Left kidney (tissue), 2 donors: ENCODE measurements around the gene FAR2. TPM values are rescaled to one million over a fixed set of nuclear protein-coding genes. Genes with fewer than 3 reads are reported as not detected.
"Not testable (repeated sequence)": the region's sequence is repeated elsewhere in the genome, so short reads cannot be mapped to it uniquely, and the experiment has no call there.

ENCODE experiments used
- DNase-seq: peaks from one replicate; pipeline ENCODE4 v3.0.0-alpha.2; 2013
- polyA plus RNA-seq: library from polyadenylated mRNA; unstranded; fragments of 120-200 nt; gene quantifications from one replicate; pipeline ENCODE4 v1.2.1, GENCODE V29; 2013; ENCODE audit not compliant: insufficient read length

Gene FAR2
- polyA plus RNA-seq, 1 donor: 42.1 TPM

DNA sequence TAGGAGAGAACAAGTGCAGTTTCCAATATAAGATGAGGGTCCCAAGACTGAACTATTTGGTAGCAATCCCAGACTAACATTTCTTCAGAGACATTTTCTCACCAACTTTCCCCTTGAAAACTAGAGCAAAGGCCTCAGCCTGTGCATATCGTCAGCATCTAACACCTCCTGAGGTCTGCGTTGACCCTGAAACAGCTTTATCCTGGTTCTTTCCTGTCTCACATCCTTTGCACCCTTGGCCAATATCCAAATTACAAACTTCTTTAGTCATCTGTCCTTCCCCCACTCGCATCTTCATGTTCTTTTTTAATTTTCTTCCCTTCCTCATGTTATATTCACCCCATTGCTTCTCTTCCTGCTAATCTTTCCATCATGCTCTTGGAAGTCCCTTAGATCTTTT lies 83.0 kb downstream of the FAR2 start:
- no peak for DNase-seq

DNA sequence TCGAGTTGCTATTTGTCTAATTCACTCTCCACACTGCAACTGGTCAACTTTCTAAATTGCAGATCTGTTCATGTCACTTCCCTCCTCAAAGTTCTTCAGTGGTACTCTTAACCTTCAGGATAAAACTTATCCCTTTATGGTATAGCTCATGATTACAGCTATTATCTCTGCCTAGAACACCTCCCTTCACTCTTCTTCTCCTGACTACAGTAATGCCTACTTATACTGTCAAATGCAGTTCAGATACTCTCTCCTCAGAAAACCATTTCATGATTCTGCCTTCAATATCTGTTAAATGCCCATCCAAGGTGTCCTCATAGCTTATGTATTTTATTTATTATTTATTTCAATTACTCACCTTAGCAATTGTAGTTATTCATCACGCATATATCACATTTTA lies 85.5 kb downstream of the FAR2 start:
- DNase-seq: no peak

DNA sequence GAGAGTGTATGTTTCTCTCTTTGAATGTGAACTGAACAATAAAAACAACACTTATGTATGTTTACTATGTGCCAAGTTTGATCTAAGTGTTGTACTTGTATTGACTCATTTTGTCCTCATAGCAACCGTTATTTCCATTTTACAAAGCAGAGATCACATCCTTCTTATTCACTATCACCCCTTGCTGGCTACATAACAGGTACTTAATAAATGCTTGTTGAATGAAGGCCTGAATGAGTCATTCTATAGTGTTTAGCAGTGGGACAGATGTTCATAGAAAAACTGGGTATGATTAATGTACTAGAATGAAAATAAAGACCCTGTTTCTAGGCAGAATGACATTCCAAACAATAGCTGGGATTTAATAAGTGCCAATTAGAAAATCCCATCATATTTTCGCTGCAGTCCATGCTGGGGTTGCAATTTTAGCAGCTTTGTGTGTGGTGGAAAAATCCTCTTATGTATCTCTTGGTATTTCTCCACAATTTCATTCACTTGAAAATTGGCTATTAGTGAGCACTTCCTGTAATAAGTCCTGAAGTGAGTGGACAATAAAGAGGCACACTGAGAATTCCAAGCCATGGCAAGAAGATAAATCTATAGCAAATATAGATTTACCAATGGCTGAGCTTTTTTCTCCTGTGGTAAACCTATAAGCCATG lies 86.0 kb downstream of the FAR2 start:
- DNase-seq: no peak

DNA sequence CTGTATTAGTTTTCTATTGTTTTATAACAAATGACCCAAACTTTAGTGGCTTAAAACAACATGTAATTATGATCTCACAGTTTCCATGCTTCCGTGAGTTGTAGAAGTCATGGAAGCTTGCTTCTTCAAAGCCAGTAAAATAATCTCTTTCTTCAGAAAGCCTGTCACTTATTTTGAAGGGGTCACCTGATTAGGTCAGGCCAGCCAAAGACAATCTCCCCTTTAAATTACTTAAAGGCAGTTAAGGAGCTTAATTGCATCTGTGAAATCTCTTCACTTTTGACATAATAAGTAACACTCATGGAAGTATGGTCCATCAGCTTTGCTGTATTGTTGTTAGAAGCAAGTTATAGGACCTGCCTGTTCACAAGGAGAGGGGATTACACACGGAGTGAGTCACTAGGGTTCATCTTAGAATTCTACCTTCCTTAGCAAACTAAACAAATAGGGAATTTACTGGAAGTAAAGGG lies 89.8 kb downstream of the FAR2 start:
- no peak for DNase-seq

DNA sequence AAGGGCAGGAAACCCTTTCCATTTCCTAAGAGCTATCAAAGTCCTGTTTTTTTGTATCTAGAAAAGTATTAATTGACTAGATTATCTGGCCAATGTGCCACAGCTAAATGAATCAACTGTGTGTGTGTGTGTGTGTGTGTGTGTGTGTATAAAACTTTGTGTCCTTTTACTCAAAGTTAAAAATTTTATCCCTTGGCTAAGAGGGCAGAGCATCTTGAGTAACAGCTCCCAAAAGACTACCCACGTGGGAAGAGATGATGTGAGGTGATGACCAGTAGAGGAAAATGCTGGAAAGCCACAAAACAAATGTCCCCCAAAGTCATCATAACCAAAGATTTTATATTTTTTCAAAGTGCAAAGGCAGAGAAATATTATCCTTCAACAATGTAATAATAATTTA lies 90.3 kb downstream of the FAR2 start:
- DNase-seq: no peak

DNA sequence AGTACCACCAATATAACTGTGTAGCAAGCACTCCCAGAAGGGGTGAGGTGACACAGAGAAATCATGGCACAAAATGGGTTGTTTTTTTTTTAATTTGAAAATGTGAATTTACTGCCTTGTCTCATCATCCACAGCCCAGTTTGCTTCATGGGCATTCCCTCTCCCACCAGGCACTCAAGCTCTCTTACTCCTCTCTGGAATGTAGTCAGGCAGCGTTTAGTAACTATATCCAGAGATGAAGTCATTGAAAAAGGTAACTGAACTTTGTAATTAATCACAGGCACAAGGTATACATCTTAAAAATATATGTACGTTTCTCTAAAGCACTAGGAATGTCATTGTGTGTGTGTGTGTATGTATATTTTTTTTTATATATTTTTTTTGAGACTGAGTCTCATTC lies 91.4 kb downstream of the FAR2 start:
- DNase-seq: no peak

DNA sequence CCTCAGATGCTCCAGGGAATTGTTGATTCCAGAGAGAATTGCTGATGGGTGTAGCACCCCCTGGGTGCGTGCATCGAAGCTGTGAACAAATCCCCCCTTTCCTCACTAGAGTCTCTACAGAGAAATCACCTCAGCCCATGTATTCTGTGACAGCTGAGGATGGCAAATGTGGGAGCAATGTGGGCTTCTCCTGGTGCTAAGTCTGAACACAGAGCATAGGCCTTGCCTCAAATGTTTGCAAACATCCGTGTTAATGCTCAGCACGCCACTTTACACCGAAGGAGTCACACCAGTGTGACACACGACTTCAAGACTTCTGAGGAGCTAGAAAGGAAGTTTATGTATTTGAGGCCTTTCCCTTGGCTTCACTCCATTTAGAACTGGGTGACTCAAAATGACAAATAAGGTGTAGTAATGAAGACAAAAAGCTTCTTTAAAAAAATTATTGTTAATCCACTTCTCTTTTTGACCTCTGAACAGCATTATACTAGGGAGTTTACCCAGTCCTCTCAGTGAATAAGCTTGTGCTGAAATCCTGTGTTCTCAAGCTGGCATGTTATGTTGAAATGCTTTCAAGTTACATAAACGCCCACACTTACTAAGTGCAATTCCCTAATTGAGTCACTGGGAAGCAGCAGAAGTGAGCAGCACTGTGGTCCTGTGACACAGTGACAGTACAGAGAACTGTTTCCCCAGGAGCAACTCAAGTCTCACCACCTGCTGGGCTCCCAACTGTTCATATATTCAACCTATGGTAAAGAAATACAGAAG lies 92.9 kb downstream of the FAR2 start:
- DNase-seq: no peak

DNA sequence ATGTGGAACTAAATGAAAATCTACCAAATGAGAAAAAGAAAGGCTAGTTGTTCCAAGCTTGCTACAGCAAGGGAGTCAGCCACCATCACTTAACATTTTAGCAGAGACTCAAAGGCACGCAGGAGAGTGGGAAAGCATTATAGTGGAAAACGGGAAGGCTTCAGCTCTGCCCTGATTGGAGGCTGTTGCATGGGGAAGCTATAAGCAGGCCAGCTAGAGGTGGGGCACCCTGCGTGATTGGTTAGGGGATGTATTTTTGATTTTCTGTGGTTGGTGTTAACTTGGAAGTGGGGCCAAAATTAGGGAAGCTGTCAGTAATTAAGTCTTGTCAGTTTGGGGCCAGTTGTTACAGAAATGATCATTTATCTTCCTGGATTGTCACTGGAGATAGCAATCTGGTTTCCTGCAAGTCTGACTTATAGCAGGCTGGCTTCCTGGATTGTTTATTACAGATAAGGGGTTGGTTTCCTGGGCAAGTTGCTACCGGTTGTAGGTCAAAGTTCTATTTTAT lies 93.9 kb downstream of the FAR2 start:
- no peak for DNase-seq

DNA sequence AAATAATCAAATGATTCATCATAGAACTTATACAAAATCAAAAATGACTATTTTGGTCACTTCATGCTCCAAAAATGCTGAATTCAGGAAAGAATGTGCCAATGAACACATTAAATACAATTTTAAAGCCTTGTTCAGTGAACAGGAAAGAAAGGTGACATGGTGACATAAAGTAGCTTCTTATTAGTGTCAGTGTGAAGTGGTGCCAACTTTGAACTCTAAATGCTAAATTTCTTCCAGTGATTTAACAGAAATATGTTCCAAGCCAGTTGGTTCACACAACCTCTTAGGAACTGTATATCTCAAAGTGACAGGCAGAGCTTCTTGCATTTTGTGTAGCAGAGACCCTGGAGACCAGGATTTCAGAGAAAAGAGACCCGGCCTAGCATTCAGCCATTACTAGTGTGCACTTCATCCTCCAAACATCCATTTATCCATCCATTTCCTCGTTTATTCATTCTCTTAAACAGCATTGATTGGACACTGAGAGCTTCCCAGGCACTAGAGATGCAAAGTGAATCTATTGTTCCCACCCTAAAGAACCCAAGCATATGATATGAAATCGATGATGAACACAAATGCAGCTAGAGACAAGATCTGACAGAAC lies 95.2 kb downstream of the FAR2 start:
- DNase-seq: no peak

DNA sequence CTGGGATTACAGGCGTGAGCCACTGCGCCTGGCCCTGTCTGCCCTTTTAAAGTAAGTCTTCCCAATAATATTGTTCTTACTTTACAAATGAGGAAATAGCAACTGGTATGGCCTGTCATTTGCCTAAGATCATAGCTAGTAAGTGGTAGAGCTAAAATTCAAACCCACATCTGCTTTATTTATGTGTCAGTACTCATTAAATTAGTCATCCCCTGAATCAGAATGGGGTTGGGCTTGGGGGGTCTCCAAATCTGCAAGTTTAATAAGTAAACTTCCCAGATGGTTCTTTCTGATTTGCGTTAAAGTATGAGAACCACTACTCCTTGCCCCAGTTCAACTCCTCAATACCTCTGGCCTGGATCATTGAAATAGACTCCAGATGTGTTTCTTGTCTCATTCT lies 96.2 kb downstream of the FAR2 start:
- DNase-seq: no peak

DNA sequence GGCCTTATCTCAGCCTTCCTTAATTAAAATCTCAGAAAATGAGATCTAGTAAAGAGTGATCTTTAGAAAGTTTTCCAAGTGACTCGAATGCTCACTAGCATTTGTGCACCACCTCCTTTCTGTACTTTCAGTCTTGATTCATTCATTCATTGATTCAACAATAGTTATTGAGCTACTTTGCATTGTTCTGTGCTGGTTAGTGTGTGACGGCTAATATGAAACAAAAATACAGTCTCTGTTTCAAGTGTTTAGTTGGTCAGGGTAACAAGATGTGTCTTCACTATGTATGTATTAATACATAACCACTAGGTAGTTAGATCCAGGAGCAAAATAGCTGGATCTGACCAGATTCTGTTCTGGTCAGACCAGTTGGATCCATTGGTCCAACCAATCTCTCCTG lies 100.9 kb downstream of the FAR2 start:
- no peak for DNase-seq

DNA sequence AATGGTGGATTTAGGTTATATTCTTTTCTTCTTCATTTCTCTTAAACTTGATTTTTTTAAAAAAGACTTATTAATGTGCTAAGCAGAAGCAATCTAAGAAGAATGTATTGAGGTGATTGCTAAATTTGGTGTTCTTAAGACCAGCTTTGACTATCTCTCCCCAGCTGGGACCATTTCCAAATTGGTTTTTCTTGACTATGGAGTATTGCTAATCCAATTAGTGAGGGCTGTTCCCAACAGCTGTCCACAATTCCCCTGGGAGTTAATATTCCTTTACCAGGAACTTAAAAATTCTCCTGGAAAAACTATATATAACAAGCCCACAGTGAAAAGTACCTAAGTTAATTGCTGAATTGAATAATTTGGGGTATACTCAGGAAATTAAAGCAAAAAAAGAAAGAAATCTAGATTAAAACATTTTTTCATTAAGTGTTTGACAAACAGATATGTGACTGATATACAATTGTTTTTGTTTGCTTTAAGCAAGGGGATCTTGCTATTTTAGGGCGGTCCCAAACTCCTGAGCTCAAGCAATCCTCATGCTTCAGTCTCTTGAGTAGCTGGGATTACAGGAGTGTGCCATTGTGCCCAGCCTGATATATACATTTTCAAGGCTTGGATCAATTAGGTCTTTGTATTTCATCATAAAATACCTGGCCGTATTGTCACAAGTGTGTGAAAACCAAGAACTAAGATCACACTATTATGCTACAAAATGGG lies 105.0 kb downstream of the FAR2 start:
- DNase-seq: no peak

DNA sequence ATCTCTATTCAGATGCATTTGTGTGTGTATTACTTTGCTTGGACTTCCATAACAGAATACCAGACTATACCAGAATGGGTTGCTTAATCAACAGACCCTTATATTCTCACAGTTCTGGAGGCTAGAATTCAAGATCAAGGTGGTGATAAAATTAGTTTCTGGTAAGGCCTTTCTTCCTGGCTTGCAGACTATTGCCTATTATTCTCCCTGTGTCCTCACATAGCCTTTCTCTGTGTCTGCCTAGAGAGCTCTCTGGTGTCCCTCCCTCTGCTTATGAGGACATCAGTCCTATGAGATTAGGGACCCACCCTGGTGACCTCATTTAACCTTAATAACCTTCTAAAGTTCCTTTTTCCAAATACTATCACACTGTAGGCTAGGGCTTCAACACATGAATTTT lies 106.0 kb downstream of the FAR2 start:
- DNase-seq: no peak

DNA sequence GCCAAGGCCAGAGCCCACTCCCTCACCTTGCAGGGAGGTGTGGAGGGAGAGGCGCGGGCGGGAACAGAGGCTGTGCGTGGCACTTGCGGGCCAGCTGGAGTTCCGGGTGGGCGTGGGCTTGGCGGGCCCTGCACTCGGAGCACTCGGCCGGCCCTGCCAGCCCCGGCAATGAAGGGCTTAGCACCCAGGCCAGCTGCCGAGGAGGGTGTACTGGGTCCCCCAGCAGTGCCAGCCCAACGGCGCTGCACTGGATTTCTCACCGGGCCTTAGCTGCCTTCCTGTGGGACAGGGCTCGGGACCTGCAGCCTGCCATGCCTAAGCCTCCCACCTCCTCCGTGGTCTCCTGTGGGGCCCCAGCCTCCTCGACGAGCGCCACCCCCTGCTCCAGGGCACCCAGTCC lies 107.5 kb downstream of the FAR2 start:
- DNase-seq: no peak

DNA sequence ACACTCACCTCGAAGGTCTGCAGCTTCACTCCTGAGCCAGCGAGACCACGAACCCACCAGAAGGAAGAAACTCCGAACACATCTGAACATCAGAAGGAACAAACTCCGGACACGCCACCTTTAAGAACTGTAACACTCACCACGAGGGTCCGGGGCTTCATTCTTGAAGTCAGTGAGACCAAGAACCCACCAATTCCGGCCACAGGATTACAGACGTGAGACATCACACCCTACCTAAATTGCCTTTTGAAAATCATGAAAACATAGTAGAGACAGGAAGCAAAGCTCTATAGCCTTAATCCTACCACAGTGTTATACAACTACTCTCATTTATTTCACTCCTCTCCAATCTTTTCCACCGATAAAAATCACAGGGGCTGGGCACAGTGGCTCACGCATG lies 108.6 kb downstream of the FAR2 start:
- not testable (repeated sequence) for DNase-seq

DNA sequence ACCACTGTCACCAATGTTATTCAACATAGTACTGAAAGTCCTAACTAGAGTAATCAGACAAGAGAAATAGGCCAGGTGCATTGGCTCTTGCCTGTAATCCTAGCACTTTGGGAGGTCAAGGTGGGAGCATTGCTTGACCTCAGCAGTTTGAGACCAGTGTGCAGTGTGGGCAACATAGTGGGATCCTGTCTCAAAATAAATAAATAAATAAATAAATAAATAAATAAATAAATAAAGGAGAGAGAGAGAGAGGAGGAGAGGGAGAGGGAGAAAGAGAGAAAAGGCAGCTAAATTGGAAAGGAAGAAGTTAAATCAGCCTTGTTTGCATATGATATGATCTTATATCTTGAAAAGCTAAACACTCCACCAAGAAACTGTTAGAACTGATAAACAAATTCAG lies 115.3 kb downstream of the FAR2 start:
- DNase-seq: no peak

DNA sequence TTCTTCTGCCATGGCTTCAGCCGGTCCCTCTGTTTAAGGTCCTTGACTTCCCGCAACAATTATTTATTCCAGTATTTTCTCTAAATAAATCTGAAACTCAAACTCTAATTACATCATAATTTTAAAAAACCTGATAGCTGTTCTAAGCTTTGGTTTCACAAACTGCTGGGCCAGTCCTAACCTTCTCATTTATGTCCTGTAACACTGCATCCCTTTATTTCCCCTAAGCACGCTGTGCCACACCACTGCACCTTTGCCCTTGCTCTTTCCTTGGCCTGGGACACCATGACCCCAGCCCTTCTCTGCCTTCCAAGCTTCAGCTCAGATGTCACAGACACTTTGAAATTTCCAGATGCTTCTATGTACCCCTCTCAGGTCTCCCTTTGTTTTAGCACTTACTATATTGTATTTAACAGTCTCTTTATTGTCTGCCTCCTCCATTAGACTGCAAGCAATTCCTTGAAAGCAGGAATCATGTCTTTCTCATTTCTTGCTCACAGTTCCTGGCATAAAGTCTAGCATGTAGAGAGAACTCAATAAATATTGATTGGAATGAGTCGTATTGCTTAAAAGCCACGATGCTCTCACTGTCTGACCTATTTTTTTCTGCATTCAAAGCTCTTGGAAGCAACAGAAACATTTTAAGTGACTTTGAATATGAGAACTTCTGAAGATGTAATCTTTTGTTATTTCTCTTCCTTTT lies 120.8 kb downstream of the FAR2 start:
- DNase-seq: no peak

DNA sequence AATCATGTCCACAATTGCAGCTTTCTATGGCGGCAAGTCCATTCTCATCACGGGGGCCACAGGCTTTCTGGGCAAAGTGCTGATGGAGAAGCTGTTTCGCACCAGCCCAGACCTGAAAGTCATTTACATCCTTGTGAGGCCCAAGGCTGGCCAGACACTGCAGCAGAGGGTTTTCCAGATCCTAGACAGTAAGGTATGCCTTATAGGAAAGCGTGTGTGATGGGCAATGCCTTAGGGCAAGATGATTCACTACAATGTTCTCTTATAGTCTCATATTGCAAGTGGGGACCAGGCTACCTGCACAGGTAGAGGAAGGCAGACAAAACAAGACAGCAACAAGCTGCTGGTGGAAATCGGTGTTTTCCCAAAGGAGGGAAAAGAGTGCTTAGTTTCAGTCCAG lies 121.4 kb downstream of the FAR2 start:
- DNase-seq: no peak

DNA sequence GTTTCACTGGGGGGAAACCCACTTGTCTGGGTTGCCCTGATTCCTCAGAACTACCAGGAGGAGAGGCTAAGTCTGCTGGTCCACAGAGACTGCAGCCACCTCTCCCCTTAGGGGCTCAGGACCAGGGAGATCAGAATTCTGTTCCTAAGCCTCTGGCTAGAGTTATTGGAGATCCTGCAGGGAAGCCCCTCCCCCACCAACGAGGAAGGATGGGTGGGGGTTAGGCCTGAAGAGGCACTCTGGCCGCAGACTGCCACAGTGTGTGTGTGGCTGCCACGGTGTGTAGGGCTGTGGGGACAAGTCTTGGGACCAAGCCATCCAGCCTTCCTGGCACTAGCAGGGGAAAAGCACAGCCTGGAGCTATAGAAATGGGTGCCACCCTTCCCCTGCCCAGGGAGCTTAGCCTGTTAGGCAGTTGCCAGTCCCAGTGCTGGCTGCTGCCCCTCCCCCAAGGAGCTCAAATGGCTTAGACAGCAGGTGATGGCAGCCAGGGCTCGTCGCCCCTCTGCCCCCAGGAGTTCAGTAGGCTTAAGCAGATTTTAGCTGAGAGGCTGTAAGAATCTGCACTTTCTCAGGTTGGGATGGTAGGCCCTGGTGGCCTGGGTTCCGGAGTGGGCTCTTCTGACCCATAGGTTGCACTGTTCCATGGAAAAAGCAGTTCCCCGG lies 124.2 kb downstream of the FAR2 start:
- DNase-seq: no peak

DNA sequence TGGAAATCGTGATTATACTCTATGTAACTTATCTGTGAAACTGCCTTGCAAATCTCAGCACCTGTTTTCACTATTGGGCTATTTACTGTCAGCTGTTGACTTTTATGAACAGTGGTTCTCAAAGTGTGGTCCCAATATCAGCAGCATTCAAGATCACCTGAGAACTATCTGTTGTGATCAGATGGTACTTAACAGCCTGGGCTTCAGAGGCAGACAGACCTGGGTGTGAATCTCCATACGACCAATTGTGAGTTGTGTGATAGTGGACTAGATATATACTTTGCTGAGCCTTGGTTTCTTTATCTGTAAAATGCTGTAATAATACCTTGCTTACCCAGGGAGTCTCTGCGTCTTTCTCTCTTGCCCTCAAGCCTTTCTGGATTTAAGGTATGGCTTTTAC lies 126.8 kb downstream of the FAR2 start:
- DNase-seq: no peak

DNA sequence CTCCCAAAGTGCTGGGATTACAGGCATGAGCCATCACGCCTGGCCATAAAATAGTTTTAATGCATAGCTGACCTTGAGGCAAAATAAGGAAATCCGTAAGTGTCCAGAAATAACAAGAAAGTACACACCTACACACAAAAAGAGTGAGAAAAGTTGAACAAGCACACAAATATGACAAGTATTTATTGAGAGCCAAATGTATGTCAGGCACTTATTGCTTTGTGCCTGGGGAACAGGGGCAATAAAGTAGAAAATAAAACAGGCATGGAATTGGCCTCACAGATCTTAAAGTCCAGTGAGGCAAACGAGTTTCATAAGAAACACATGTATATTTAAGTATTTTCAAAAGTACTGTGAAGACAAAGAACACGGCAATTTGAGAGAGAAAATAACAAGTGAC lies 128.2 kb downstream of the FAR2 start:
- DNase-seq: no peak
